Measurements from ENCODE around the gene CLSTN2.
A peak's percentile ranks its signal among the peaks of the same experiment; 100 is the strongest.

Gene CLSTN2

DNA sequence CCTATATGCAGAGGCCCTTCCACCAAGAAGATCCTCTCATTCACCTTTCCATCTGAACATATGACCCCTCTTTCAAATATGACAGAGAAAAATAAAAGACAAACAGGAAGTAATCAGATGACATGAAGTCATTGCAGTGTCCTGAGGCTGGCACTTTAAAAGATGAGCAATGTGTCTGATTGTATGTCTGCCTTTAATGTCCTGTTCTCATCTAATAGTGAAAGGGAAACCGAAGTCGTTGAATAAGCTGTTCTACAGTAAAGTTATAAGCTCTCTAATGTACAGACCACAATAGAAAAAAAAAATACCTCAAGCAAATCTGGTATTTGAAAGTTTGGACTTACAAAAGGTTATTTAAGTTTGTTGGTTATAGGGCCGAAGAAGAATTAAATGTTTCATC, 243.0 kb downstream of the CLSTN2 start:
- ChIA-PET CTCF (no interaction called here), POLR2A (no interaction called here)
- no peak for DNase-seq (ENCODE audit: low read depth, low spot score)
- no peak overlapping the region for H3K4me3 ChIP-seq (ENCODE audit: low read depth, low read length)
- TF ChIP-seq, protein P1, sequence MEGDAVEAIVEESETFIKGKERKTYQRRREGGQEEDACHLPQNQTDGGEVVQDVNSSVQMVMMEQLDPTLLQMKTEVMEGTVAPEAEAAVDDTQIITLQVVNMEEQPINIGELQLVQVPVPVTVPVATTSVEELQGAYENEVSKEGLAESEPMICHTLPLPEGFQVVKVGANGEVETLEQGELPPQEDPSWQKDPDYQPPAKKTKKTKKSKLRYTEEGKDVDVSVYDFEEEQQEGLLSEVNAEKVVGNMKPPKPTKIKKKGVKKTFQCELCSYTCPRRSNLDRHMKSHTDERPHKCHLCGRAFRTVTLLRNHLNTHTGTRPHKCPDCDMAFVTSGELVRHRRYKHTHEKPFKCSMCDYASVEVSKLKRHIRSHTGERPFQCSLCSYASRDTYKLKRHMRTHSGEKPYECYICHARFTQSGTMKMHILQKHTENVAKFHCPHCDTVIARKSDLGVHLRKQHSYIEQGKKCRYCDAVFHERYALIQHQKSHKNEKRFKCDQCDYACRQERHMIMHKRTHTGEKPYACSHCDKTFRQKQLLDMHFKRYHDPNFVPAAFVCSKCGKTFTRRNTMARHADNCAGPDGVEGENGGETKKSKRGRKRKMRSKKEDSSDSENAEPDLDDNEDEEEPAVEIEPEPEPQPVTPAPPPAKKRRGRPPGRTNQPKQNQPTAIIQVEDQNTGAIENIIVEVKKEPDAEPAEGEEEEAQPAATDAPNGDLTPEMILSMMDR (IDR thresholded peaks at IDR 0.05; ENCODE audit: insufficient read depth, low read length, missing control alignments), result no peak

DNA sequence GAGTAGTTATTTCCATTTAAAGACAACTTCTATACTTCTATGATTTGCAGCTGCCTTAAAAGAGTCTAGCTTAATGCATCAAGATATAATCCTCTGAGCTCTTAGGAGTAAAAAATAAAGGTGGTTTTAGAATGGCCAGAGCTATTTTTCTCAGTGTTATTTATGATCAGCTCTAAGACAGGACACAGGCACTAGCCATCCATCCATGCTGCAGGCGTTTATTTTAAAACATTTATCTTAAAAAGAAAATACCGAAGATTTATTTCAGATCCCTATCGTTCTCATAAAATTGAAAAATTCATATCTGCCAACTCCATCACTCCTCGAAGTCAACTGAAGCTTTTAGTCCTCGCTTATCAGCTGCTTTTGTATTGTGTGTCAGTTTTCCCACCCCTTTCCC, 243.5 kb downstream of the CLSTN2 start:
- DNase-seq (ENCODE audit: low read depth, low spot score), result no peak
- ChIA-PET POLR2A (no interaction called here), CTCF (no interaction called here)
- TF ChIP-seq, protein P1 (IDR thresholded peaks at IDR 0.05; ENCODE audit: insufficient read depth, low read length, missing control alignments), result no peak
- no peak overlapping the region for H3K4me3 ChIP-seq (ENCODE audit: low read depth, low read length)

DNA sequence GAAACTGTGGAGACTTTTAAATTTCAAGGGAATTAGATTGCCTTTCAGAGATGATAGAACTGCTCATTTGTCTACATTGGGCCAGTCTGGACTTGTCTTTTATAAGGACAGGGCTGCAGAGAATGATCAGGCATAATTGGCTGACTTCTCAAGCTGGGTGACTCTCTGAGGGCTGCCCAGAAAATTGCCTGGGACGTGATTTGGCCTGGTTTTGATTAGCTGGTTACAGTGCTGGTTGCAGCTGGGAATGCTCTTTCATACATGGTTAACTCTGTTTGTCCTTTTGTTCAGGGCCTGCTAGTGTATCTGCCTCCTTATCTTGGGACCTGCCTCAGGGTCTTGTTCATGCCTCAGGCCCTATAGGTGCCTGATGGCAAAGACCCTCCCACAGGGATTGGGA, 245.6 kb downstream of the CLSTN2 start:
- ChIA-PET CTCF (no interaction called here), POLR2A (no interaction called here)
- DNase-seq (ENCODE audit: low read depth, low spot score), result no peak
- no peak overlapping the region for H3K4me3 ChIP-seq (ENCODE audit: low read depth, low read length)
- TF ChIP-seq, protein P1 (IDR thresholded peaks at IDR 0.05; ENCODE audit: insufficient read depth, low read length, missing control alignments), result no peak

DNA sequence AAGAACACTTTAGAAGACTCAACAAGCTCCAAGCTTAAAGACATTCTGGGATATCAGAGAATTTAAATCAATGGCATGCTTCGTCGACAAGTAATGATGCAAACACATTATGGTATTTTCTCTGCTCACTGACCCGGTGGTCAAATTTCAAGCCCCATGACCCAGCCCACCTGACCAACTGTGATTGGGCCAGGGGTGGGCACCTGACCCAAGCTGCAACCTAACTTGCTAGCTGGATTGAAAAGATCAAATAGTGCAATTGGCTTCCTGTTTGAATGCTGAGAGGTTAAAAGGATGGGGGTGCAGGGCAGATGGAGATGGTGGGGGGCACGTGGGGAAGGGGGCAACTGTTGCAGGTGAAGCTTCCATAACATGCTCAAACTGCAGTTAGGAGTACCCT, 250.4 kb downstream of the CLSTN2 start:
- no peak for DNase-seq (ENCODE audit: low read depth, low spot score)
- ChIA-PET POLR2A (no interaction called here), CTCF (no interaction called here)
- TF ChIP-seq, protein P1 (IDR thresholded peaks at IDR 0.05; ENCODE audit: insufficient read depth, low read length, missing control alignments), result no peak
- H3K4me3 ChIP-seq (ENCODE audit: low read depth, low read length), result no peak overlapping the region

DNA sequence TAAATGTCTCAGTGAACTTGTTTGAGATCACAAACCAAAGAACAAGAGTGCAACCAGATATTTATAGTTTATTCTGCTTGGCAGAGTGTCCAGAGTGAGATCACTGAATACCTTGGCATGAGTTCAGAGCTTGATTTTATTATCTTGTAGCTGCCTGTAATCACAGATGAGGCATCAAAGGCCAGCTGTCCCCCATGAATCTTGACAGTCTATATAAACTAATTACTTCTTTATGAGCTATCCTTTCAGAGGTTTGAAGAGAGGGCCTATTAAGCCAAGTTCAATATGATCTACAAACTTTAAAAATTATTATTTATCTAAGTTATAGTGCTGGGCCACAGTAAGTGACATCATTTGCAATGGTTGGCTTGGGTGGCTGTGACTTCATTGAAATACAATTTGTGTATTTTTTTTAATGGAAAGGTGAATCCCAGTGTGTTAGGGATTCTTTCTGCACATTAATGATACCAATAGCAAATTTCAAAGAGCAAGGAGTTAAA, 251.5 kb downstream of the CLSTN2 start:
- ChIA-PET POLR2A (no interaction called here), CTCF (no interaction called here)
- TF ChIP-seq, protein P1 (IDR thresholded peaks at IDR 0.05; ENCODE audit: insufficient read depth, low read length, missing control alignments), result no peak
- DNase-seq (ENCODE audit: low read depth, low spot score), result peak; percentile 17
- H3K4me3 ChIP-seq (ENCODE audit: low read depth, low read length), result no peak overlapping the region

DNA sequence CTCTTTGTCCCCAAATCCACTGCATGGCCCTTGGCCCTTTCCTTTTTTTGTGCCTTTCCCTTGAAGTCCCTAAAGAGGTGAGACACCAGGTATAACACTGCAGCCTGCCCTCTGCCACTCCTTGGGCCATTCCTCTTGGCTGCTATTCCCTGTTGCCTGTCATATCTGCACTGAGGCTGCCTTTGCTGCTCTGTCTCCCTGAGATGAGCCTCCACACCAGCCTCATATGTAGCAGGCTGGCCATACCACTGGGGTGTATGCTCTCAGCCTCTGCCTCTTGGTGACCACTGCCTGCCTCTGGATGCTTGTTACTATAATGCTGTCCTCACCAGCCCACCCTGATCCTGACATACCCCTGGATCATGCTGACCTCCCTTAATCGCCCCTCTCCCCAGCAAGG, 252.0 kb downstream of the CLSTN2 start:
- ChIA-PET POLR2A (no interaction called here), CTCF (no interaction called here)
- TF ChIP-seq, protein P1 (IDR thresholded peaks at IDR 0.05; ENCODE audit: insufficient read depth, low read length, missing control alignments), result no peak
- no peak for DNase-seq (ENCODE audit: low read depth, low spot score)
- H3K4me3 ChIP-seq (ENCODE audit: low read depth, low read length), result no peak overlapping the region

Data from AG04449 (cell line).